ENCODE measurements around the gene STMN3. TPM values are rescaled to one million over a fixed set of nuclear protein-coding genes. Genes with fewer than 3 reads are reported as not detected.

STMN3 gene
- total and polyA plus RNA-seq, 2 of the 8 experiments (the other 6 are each of a cell fraction or from before 2014, with no cell fraction given), result 51.5 to 63.1 TPM

DNA sequence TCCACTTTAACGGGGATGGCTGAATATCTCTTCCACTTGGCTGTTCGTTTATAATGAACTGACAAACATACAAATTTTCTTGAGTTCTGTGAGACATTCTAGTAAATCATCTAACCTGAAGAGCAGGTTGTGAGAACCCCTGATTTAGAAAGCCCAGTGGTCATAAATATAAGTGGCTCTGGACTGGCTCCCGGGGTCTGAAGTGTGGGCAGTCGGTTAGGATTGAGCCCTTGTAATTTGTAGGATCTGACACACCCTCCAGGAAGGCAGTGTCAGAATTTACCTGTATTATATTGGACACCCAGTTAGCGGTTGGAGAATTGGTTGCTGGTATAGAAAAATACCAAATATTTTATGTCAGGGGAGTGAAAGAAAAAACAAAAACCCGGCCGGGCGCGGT, 19.5 kb downstream of the STMN3 start:
- no peak for FAIRE-seq
- no peak for TF ChIP-seq HDAC6 (IDR thresholded peaks at IDR 0.05; ENCODE audit: low read depth, low read length)
- no peak for TF ChIP-seq YY1 (IDR thresholded peaks at IDR 0.05; ENCODE audit: low read depth, low read length)
- no peak for TF ChIP-seq EGR1 (IDR thresholded peaks at IDR 0.05; ENCODE audit: borderline replicate concordance, low read depth, low read length)
- no peak for TF ChIP-seq CEBPB (IDR thresholded peaks at IDR 0.05; ENCODE audit: low read depth, low read length)
- no peak for TF ChIP-seq SRF (IDR thresholded peaks at IDR 0.05; ENCODE audit: low read depth, low read length)
- no peak for TF ChIP-seq CTBP2 (IDR thresholded peaks at IDR 0.05; ENCODE audit: borderline replicate concordance, insufficient read depth, insufficient read length, low read length)
- no peak for TF ChIP-seq ZNF274 (IDR thresholded peaks at IDR 0.05; ENCODE audit: borderline replicate concordance, extremely low read depth, low read length)
- no peak for TF ChIP-seq ATF2 (IDR thresholded peaks at IDR 0.05; ENCODE audit: low read length)
- no peak for TF ChIP-seq CTCF (IDR thresholded peaks at IDR 0.05; ENCODE audit: control extremely low read depth in 1 of 3, insufficient read depth in 1 of 3, low read depth in 1 of 3, low read length in 3 of 3)
- no peak for TF ChIP-seq SIRT6 (IDR thresholded peaks at IDR 0.05; ENCODE audit: low read length)

More for the DNA sequence above, 19.5 kb downstream of the STMN3 start:
- Histone ChIP-seq H3K4me1 (replicated peaks in 1 of 4; ENCODE audit: control insufficient read depth in 3 of 4, insufficient read depth in 4 of 4, low read length in 3 of 4) (no peaks in the 10 kb centered on the region), H3K79me1 (ENCODE audit: low read depth, low read length) (no peaks in the 10 kb centered on the region), H3K9me3 (ENCODE audit: insufficient read depth in 2 of 2, low read depth in 1 of 2, low read length in 1 of 2) (no peaks in the 10 kb centered on the region), H3K14ac (ENCODE audit: insufficient read length) (no peak overlapping the region), H3K27ac (ENCODE audit: low read depth, low read length) (no peak overlapping the region), H3K27me3 (replicated peaks in 1 of 4; ENCODE audit: control insufficient read depth in 3 of 4, extremely low read depth in 1 of 4, insufficient read depth in 3 of 4, low read length in 3 of 4) (no peaks in the 10 kb centered on the region), H3K79me2 (ENCODE audit: control insufficient read depth in 1 of 2, insufficient read depth in 2 of 2, low read length in 2 of 2) (no peaks in the 10 kb centered on the region), H2BK20ac (ENCODE audit: low read length) (no peak overlapping the region), H3K23ac (ENCODE audit: insufficient read length) (no peak overlapping the region), H3K18ac (ENCODE audit: extremely low read depth, low read length) (no peak overlapping the region), H2AK5ac (ENCODE audit: low read depth, low read length) (no peak overlapping the region), H2BK12ac (ENCODE audit: low read depth, low read length) (no peak overlapping the region), H4K5ac (ENCODE audit: insufficient read length, low read depth, low read length) (no peak overlapping the region), H4K8ac (ENCODE audit: extremely low read depth, insufficient read depth, low read length) (no peak overlapping the region), H3K4ac (replicated peaks; ENCODE audit: insufficient read length, low read depth, low read length) (no peak overlapping the region), H3K56ac (replicated peaks; ENCODE audit: insufficient read length, low read depth, low read length) (no peak overlapping the region), H2BK5ac (ENCODE audit: low read depth, low read length) (no peak overlapping the region), H2BK120ac (replicated peaks; ENCODE audit: low read depth, low read length) (no peak overlapping the region), H2AFZ (ENCODE audit: low read length) (no peak overlapping the region), H2BK15ac (ENCODE audit: low read length) (no peak overlapping the region), H4K20me1 (replicated peaks in 1 of 2; ENCODE audit: control insufficient read depth in 1 of 2, insufficient read depth in 2 of 2, low read length in 2 of 2) (no peaks in the 10 kb centered on the region), H3K4me2 (ENCODE audit: insufficient read depth in 1 of 2, low read depth in 2 of 2, low read length in 2 of 2) (no peak overlapping the region), H3K36me3 (ENCODE audit: control insufficient read depth in 2 of 4, insufficient read depth in 4 of 4, low read length in 3 of 4) (no peaks in the 10 kb centered on the region), H3K4me3 (ENCODE audit: extremely low read depth in 1 of 4, insufficient read depth in 2 of 4, low read depth in 3 of 4, low read length in 4 of 4) (no peak overlapping the region), H4K91ac (replicated peaks; ENCODE audit: insufficient read length, low read length) (no peak overlapping the region), H3K23me2 (ENCODE audit: low read depth, low read length) (no peaks in the 10 kb centered on the region), H3K9ac (replicated peaks in 1 of 4; ENCODE audit: extremely low read depth in 1 of 4, low read depth in 3 of 4, low read length in 3 of 4) (no peak overlapping the region)
- CTCF ChIA-PET (ENCODE audit: partially characterized antibody), result interaction anchor here (0.6 to 5.3 kb wide), 2 partner anchors 9 to 868 kb away, joined by 3 to 28 read pairs; no protein-coding TSS in a partner anchor
- POLR2A ChIA-PET (ENCODE audit: partially characterized antibody), result interaction anchor here (0.7 to 1.0 kb wide), 2 partner anchors 9 to 20 kb away, joined by 3 read pairs; partner anchors contain the start of gene STMN3
- 92% methylated on average over 9 of the region's 9 CpGs; no CpG with 5 or more reads in 1 of the 2 experiments for WGBS, 2 experiments (ENCODE audit: extremely low coverage in 1 of 2, insufficient coverage in 1 of 2, insufficient read length in 1 of 2, insufficient replicate concordance in 2 of 2, low coverage in 1 of 2, low lambda C conversion rate in 2 of 2, missing lambda C conversion rate in 1 of 2)
- DNase-seq (ENCODE audit: low read depth in 1 of 2, low spot score in 2 of 2), result no peak

Data from H1 (cell line).